ENCODE data around the gene C4A.
A peak's percentile ranks its signal among the peaks of the same experiment; 100 is the strongest.
"Not testable (repeated sequence)": the region's sequence is repeated elsewhere in the genome, so short reads cannot be mapped to it uniquely, and the experiment has no call there.

Gene C4A

DNA sequence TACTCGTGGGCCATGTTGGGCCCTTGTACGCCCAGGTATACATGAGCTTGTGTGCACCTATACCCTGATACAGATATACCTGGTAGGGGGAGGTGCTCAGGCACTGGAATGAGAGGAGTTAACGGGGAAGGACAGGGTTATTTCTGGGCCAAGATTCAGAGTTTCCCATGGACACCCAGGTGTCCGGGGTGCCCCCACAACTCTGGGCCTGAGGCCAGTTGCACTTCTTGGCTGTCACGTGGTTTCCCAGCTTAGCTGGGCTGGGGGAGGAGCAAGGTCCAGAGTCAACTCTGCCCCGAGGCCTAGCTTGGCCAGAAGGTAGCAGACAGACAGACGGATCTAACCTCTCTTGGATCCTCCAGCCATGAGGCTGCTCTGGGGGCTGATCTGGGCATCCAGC, at the start of gene C4A:
TSS of gene C4A (plus strand) at position 314 of the 400 bp plus-strand sequence. CDS start at position 365, 51 bp downstream.
- not testable (repeated sequence) for DNase-seq

- DNase-seq = not testable (repeated sequence)
Observed at GRCh38 chr6:31932137-31932536, 49.7 kb upstream of the C4A start.

DNA sequence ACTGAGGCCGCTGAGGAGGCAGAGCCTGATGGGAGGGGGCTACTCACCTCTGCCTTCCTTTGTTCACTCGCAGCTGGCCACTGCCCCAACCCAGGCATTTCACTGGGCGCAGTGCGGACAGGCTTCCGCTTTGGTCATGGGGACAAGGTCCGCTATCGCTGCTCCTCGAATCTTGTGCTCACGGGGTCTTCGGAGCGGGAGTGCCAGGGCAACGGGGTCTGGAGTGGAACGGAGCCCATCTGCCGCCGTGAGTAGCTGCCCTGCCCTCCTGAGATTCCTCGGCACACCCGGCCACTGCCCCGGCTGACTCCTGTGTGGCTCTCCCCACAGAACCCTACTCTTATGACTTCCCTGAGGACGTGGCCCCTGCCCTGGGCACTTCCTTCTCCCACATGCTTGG, 48.3 kb upstream of the C4A start:
- DNase-seq = no peak

GRCh38 chr6:31935021-31935420, 46.8 kb upstream of the C4A start:
- no peak for DNase-seq

DNA sequence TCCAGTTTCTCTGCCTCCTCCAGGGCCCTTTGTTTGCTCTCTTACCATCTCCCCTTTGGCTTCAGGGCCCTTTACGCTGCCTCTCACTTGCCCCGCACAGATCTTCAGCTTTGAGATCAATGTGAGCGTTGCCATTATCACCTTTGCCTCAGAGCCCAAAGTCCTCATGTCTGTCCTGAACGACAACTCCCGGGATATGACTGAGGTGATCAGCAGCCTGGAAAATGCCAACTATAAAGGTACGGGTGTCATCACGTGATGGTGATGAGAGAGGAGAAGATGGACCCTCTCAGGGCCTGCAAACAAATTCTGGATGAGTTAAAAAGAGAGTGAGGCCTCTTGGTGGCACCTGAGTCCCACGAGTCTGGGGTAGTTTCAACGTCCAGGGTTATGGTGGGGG, 46.0 kb upstream of the C4A start:
- no peak for DNase-seq

DNA sequence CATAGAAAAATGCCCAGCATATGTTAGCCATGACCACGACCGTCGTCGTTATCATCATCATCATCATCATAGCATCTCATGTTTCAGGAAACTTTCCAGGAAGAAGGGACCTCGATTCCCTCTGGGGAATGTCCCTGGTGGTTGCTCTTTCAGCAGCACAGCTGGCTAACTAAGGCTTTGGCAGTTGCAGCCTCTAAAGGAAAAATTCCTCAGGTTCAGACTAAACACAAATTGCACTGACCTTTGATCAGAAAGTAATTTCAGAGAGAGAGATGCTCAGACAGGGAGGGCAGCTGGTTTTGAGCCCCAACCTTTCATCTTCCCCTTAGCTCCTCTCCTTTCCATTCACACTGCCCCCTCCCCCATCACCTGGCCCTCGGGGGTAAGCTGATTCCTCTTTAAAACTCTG, 41.6 kb upstream of the C4A start:
- DNase-seq = no peak

GRCh38 chr6:31943742-31944141, 38.1 kb upstream of the C4A start:
- DNase-seq = no peak

GRCh38 chr6:31945154-31945506, 36.7 kb upstream of the C4A start:
- DNase-seq = no peak

DNA sequence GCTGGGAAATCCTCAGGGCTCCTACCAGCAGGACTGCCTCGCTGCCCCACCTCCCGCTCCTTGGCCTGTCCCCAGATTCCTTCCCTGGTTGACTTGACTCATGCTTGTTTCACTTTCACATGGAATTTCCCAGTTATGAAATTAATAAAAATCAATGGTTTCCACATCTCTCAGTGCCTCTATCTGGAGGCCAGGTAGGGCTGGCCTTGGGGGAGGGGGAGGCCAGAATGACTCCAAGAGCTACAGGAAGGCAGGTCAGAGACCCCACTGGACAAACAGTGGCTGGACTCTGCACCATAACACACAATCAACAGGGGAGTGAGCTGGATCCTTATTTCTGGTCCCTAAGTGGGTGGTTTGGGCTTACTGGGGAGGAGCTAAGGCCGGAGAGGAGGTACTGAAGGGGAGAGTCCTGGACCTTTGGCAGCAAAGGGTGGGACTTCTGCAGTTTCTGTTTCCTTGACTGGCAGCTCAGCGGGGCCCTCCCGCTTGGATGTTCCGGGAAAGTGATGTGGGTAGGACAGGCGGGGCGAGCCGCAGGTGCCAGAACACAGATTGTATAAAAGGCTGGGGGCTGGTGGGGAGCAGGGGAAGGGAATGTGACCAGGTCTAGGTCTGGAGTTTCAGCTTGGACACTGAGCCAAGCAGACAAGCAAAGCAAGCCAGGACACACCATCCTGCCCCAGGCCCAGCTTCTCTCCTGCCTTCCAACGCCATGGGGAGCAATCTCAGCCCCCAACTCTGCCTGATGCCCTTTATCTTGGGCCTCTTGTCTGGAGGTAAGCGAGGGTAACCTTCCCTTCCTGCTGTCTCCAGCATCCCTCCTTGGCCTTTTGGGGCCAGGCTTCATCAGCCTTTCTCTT, 36.1 kb upstream of the C4A start, which contains the start of gene CFB:
TSS of gene CFB (plus strand) at position 589 of the 863 bp plus-strand sequence. CDS start at position 716, 127 bp downstream.
- no peak for DNase-seq

- no peak for DNase-seq
Observed at GRCh38 chr6:31946370-31946885, 35.4 kb upstream of the C4A start.

DNA sequence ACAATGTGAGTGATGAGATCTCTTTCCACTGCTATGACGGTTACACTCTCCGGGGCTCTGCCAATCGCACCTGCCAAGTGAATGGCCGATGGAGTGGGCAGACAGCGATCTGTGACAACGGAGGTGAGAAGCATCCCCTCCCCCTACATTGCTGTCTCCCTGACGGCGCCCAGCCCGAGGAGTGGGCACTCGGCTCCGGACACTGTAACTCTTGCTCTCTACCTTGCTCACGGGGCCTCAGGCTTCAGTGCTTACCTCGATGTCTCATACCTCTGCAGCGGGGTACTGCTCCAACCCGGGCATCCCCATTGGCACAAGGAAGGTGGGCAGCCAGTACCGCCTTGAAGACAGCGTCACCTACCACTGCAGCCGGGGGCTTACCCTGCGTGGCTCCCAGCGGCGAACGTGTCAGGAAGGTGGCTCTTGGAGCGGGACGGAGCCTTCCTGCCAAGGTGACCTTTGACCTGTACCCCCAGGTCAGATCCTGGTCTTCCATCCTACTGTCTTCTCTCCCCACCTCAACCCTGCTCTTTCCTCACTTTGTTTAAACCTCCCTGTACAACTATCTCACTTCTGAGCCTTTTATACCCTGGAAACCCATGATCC, 34.7 kb upstream of the C4A start:
- DNase-seq = no peak

DNA sequence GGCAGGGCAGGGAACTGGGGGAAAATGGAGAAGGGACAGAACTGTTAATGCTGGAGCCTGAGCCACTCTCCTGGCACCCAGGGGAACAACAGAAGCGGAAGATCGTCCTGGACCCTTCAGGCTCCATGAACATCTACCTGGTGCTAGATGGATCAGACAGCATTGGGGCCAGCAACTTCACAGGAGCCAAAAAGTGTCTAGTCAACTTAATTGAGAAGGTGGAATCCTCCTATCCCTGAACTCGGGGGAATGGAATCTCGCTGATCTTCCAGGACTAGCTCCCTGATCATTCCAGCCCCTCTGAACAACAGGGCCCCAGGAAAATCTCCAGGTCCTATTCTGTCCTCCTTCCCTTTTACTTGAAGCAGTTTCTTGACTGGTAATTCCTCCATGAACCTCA, 34.0 kb upstream of the C4A start:
- no peak for DNase-seq

DNA sequence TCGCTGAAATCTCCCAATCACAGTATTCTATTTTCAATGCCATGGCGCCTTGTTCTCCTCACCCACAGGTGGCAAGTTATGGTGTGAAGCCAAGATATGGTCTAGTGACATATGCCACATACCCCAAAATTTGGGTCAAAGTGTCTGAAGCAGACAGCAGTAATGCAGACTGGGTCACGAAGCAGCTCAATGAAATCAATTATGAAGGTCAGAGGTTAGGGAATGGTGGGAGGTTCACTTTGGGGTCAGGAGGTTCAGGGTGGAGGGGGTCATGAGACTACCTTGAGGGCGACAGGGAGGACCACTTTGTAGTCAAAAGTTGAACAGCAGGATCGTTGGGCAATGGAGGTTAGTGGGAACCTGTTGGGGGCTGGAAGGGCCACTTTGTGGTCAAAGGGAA, 33.6 kb upstream of the C4A start:
- DNase-seq = no peak

GRCh38 chr6:31948753-31949413, 33.0 kb upstream of the C4A start:
- DNase-seq = no peak

DNA sequence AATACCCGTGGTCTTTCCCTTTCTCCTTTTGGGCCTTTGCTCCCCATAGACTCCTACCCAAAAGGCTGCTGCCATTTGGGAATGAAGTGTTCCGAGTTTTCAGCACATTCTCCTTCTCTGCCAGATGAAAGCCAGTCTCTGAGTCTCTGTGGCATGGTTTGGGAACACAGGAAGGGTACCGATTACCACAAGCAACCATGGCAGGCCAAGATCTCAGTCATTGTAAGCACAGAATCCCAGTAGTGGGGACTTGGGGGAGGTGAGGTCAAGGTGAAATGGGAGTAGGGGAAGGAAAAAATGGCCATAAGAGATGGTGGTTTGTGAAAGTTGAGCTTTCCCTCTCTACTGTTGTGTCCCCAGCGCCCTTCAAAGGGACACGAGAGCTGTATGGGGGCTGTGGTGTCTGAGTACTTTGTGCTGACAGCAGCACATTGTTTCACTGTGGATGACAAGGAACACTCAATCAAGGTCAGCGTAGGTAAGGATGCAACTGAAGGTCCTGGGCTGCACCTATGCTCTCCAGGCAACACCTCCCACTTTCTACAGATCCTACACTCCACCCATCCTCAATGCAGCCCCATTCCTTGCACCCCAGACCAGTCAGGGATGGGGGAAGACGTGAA, 31.8 kb upstream of the C4A start:
- DNase-seq = no peak

GRCh38 chr6:31952140-31952805, 29.6 kb upstream of the C4A start:
- no peak for DNase-seq

GRCh38 chr6:31952890-31953289, 29.0 kb upstream of the C4A start:
- no peak for DNase-seq

DNA sequence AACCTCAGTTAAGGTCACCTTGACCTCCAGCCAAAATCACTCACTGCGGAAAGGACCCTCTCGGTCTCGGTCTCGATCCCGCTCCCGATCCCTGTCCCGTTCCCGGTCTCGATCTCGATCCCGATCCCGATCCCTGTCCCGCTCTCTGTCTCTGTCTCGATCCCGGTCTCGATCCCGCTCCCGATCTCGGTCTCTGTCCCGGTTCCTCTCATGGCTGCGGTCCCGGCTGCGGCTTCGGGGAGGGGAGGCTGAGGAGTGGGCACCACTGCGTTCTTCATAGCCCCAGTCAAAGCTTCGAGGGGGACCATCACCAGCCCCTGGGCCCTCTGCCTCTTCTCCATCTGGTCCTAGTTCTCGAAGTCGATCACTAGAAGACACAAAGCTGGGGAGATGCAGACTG, 27.3 kb upstream of the C4A start:
- DNase-seq = no peak

GRCh38 chr6:31956796-31957195, 25.1 kb upstream of the C4A start:
- DNase-seq = no peak

DNA sequence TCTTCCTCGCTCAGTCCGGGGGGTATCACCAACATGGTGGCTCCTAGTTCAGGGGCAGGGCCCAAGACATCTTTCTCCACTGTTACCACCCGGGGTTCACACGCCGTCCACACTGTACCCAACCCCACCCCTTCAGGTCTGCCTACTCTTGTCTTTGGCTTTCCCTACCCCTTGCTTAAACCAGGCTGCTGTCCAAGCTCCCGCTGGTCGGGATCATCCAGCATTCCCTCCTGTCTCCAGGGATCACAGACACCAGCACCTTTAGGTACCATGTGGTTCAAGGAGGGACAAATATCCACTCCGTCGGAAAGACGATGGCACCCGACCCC, 23.5 kb upstream of the C4A start:
- DNase-seq = no peak

- DNase-seq = peak; percentile 81
Observed at GRCh38 chr6:31958741-31959739, 22.8 kb upstream of the C4A start, which contains the start of the genes NELFE and SKIC2. TSS of gene NELFE (minus strand) at chr6:31958971. CDS start at chr6:31958446, 525 bp downstream. TSS of gene SKIC2 (plus strand) at chr6:31959175. CDS start at chr6:31959193, 18 bp downstream.
